HG02678 (cell line): ENCODE measurements around the gene ADCY6.

Experiments used
- ATAC-seq: cut with Tn5 transposase; IDR thresholded peaks from one replicate; pipeline ENCODE4 v1.9.1; 2021; ENCODE audit warnings: mild to moderate bottlenecking, moderate library complexity; ENCODE audit not compliant: unreplicated experiment

Gene ADCY6

DNA sequence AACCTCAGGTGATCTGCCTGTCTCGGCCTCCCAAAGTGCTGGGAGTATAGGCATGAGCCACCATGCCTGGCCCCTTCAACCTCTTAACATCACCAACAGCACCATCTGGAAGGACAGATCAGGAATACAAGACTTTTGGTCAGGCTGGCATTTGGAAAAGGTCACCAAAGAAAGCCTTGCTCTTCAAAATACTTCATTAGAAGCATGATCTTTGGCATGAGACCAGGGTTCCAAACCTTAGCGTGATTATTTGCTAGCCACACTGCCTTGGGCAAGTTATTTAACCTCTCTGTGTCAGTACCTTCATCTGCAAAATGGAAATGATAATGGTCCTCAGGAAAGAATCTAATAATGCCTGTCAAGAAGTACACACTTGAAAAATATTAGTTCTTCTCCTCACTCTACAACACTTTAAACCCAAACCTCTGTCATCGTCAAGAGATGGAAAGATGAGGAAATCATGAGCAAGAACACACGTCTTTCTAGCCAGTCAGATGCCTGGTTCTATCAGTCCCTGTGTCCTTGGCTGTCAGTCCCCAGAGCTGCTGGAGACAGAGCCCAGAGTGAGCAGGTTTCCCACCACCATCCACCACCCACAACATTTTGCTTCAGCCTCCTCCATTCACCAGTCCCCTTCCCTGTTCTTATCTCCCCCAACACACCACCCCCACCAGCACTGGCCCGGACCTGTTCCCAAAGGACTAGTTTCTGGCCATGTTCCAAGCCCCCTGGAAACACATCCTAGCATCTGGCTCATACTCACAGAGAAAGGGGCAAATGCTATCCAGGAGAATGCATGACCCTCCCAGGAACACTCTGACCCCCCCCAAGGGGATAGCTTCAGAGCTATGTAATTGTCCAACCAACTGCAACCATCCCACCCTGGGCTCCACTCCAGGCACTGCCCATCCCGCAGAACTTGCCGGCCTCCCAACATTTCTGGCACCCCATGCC is 2.0 kb downstream of the ADCY6 start:
- ATAC-seq: no peak

DNA sequence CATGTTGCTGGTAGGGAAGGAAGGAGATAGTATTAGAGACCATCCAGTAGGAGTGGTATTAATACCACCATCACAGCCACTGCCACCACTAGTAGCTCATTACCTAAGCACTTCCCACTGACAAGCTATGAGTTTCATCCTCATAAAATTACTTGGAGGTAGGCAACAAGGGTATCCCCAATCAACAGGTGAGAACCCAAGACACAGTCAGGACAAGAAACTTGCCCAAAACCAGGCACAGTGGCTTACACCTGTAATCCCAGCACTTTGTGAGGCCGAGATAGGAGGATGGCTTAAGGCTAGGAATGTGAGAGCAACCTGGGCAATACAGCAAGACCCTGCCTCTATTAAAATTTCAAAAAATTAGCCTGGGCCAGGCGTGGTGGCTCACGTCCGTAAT is 5.5 kb downstream of the ADCY6 start:
- ATAC-seq: no peak

DNA sequence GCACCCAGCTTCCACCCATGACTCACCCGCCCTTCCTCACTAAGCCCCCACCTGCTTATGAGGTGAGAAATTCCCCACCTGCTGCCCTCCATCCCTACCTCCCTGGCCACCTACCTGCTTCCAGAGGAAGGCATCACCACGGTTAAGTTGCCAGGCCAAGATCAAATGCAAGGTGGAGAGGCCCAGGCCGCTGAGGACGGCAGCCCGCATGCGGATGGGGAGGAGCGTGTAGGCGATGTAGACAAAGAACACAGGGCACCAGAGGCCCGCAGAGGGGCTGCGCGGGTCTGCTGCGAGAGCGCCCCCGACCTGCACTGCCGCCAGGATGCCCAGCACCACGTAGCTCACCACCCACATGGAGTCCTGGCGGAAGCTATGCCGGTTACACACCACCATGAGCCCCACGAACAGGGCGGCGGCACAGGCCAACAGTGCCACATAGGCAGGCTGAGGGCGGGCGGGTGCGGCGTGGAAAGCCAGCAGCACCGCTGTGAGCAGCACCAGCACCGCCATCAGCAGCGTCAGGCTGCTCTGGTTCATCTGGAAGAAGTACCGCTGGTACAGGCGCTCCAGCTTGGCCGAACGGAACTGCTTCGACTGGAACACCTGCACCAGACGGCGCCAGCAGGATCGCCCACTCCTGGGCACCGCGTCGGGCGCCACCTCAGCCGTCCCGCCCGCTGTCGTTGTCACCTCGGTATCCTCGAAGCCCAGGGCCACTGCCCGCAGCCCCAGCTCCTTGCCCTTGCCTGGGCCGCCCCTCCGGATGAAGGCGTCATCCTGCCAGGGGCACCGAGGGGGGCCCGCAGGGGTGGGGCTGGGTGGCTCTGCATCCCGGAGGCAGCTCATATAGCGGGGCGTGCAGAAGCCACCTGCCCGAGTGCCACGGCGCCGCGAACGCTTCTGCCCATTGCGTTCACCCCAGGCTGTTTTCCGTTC is 6.2 kb downstream of the ADCY6 start:
- no peak for ATAC-seq

DNA sequence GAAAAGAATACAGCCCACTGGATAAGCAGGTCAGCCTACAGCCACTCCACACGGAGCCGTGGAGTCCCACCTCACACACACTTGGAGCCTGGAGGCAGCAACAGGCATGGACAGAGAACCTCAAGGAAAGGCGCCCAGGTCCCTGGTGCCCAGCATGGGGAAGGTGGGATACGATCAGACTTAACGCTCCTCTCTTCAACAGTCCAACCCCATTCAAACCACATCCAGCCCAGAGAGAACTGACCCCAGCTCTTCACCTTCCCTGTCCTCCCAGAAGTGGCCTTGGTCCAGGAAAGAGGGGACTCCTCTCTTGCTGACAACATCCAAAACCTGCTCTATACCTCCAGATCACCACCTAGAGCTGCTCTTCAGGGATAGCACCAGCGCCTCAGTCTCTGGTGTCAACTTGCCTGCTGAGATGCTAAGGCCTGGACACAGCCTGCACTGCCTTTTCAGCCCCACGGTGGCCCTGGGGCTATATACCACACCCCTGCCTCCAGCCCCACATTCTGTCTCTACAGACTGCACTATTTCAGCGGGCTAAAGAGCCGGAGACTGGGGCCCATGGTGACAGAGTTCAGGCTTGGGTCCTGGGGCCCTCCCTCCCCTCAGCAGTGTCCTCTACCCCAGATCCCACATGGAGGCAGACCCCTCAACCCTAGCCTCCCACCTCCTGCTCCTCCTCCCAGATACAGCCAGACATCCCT is 7.0 kb downstream of the ADCY6 start:
- no peak for ATAC-seq

DNA sequence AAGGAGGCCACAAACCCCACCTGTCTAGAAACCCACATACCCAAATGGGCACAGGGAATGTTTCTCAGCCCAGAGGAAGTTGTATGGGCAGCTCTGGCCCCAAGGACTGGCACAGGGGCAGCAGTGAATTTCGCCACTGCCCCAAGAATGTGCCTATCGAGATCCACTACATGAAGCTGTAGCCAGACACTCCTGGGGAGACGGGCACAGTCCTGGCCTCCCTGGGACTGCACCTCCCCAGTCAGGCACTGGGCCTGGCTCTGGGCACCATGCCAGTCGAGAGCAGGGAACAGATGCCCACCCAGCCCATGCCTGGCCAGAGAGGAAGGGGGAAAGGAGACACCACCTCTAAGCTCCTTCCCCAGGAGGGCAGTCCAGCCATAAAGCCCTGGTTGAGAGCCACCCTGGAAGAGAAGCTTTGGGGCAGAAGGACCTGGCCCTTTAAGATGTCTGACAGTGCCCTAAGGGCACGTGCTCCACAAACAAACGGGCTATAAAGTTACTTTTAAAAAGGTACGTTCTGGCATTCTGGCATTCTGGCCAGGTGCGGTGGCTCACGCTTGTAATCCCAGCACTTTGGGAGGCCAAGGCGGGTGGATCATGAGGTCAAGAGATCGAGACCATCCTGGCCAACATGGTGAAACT is 8.4 kb downstream of the ADCY6 start:
- no peak for ATAC-seq

DNA sequence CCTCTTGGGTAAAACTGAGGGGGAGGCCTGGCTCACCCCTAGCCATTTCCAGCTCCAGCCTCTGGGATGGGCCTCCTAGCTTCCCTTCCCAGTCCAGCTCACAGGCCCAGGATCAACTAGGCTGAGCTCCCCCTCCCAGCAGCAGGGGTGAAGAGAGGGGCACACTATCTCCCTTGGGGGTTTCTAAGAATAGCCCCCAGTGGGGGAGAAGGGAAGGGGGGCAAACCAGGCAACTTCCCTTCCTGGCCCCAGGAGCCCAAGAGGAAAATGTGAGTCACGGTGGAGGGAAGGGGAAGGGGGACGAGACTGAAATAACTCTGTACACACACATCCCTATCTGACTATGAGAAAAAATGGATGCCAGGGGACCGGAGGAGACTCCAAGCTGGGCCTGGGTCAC is 9.0 kb downstream of the ADCY6 start:
- ATAC-seq: no peak

DNA sequence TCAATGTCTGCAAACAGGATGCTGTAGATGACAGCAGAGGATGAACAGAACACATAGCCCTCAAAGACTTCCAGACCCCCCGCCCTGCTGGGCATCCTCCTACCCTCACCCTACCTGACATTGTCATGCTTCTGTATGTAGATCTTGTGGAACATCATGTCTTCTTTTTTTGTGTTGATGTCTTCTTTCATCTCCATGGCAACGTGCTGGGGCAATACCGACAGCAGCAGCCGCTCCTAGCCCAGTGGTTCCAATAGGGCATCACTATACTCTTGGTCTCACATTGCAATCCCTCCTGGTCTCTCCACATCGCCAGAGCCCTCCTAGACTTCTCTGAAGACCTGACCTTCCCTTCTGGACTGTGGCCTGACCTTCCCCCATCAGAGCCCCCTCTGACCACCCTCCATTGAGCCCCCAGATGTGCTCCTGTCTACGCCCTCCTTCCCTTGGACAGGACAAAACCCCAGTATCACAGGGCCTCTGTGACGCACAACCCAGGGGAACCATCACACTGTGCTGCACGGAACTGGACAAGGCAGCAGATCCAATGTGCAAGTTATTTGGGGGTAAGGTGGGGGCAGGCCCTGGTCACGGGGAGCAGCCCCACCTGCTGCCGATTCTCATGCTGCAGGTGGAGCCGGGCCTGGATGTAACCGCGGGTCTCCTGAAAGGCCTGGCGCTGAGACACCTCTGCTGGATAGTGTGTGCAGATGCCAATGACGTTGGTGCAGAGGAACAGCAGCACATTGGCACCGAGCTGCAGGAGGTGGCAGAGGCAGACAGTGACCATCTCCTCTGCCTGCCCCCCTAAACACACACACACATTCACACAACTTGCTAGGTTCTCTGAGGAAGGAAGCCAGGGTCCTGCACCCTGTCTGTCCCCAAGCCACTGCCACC is 11.1 kb downstream of the ADCY6 start:
- ATAC-seq: no peak

DNA sequence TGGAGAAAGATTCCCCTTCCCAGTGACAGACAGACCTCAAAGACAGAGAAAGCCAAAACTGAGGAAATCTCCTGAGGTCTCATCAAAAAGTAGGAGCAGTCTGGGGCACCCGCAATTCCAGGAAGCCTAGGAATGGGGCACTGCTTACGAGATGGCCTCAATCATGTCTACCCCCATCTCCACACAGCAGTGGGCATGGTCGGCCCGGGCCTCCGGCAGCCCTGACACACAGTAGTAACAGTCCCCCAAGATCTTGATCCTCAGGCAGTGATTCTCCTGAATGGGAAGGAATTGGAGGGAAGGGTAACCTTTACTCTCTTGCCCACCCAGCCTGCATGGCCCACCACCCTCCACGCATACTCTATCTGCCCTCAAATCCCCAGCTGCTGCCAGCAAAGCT is 11.9 kb downstream of the ADCY6 start:
- ATAC-seq: no peak

DNA sequence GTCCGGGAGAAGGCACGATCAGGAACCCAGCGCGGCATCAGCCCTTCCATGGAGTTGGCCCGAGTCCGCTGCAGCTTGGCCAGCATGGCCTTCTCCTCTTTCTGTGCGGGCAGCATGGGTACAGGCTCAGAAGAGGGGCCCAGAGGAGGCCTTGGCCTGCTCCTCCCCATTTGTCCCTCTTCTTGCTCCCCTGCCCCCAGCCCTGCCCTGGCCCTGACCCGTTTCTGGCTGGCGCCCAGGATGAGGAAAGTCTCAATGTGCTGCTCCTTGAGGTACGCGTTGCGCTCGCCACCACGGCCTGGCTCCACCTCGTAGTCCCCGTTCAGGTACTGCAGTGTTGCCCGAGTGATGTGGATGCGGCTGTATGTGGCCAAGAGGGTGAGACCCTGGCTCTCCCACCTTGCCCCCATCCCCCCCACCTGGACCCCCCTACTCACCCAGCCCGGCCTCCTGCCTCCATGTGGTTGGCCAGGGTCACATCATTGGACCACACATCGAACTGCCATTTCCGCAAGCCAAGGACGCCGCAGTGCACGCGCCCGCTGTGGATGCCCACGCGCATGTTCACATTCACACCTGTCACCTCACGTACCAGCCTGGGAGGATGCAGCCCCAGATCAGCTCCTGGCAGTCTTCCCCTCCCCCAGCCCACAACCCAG is 12.8 kb downstream of the ADCY6 start:
- no peak for ATAC-seq

DNA sequence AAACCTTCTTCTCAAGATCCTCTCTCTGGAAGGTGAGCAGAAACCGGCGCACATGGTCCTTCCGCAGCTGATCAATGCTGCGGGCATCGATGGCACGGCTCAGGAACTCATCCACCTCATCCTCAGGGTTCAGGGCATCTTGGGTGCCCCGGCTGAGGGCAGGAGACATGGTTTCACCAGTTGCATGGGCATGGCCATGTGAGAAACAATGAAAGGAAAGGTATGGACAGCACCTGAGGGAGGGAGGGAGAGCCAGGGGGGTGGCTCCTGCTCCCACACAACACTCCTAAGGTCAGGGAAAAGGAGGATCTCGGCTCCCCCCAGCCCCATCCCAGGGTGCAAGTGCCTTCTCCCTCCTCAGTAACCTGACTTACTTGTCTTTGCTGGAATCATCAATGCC is 13.6 kb downstream of the ADCY6 start:
- ATAC-seq: no peak

DNA sequence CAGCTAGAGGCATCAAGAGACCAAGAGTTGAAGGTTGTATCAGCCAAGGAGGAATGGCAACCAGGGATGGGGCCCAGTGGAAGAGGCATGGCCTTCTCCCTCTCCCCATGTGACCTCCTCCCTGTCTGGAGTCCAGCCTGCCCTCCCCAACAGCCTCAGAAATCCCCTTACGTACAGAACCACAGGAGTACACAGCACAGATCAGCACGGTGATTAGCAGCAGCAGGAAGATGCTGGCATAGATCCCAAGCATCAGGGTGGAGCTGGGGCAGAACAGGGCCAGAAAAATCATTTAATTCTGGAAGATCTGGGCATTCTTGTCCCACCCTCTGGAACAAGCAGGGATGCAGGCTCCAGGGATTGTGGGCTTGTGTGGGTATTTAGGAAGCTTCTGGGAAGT is 14.4 kb downstream of the ADCY6 start:
- ATAC-seq: no peak

DNA sequence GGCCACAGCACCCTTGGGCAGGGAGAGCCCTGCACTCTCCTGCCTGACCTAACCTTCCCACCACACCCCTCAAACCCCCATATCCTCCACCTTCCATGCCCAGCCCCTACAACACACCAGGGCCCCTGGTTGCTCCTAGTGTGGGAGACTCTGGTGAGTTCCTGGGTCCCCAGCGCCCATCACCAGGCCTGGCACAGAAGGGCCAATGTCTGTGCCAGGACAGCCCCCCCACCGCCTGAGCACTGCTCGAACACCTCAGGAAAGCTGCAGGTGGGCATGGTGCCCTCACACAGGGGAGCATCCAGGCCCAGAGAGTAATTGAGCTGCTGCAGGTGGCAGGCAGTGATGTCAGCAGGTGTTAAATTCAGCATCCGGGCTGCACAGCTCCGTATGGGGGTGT is 15.2 kb downstream of the ADCY6 start:
- ATAC-seq: no peak

DNA sequence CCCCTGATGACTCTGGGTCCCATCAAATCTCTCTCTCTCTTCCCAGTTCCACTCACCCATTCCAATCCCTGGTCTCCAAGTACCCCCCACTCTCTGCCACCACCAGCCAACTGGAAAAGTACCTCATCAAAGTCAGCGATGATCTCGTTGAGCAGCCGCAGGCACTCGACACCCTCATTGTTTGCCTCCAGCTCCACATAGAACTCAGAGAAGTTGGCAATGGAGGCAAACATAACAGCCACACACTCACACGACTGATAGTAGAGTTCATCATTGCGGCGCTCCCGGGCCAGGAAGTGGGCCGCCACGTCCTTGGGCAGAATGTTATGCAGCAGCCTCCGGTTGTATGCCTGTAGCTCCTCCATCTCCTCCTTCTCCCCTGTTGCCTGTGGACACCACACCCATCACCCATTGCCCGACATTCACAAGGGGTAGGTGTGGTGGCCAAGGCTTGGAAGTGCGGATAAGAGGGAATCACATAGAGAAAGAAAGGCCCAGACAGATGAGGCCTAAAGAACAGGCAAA is 17.2 kb downstream of the ADCY6 start:
- ATAC-seq: no peak

DNA sequence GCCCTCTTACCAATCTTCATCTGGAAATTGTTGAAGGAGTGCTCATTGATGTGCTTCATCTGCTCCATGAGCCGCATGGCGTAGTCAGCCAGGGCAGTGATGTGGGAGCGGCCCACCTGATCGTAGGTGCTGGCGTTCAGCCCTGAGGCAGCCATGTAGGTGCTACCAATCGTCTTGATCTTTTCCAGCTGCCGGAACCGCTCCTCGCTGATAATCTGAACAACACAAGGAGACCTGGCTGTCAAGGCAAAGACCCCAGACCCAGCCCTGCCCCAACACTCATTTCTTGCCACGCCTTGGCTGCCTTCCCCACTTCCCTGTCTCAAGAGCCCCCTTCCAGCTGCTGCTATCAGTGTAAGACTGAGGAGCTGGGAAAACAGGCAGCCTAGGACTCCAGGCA is 18.1 kb downstream of the ADCY6 start:
- no peak for ATAC-seq

DNA sequence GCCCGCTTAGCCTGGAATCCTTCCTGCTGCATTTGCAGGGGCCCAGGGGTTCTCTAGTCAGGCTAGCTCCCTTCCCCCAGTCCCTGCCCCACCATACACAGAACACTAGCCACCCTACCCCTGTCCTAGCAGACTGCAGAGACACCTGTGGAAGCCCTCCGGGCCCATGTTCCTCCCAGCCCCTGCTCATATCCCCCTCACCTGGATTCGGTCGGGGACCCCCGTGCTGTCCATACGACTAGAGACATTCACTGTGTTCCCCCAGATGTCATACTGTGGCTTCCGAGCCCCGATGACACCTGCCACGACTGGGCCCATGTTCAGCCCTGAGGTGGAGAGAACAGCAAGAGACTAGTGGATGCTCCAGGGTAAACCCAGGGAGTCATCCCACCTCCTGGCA is 20.2 kb downstream of the ADCY6 start:
- ATAC-seq: no peak

DNA sequence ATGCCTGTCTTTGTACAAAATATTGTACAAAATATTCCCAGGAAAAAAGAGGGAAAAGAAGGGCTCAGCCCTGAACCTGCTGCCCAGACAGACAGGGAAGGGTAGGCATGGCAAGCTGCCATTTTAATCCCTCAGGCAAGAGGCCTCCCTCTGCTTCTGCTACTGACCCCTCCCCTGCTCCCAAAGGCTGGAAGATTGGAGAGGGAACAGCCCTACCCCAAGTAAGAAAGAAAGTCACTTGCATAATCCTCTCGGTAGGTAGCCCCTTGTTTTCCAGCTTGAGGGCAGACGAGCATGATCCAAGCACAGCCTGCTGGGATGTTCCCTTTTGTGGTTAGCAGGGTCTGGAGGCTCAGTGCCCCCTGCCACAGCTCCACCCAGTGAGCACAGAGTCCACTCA is 20.7 kb downstream of the ADCY6 start:
- ATAC-seq: no peak

DNA sequence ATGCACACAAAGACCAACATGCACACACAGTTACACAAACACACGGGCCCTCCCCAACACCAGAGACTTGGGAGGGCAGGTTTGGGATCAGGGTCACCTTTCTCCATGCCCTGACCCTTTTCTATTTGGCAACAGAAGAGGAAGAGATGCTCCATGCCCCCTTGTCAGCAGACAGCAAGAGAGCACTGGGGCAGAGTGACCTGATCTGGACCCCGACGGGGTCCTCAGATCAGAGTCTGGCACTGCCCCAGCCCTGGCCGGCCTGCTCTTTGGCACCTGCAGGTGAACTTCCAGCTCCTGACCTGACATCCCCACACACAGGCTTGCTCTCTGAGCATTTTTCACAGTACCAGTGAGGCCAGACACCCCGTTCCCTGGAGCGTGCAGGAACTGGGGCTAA is 21.4 kb downstream of the ADCY6 start:
- no peak for ATAC-seq

DNA sequence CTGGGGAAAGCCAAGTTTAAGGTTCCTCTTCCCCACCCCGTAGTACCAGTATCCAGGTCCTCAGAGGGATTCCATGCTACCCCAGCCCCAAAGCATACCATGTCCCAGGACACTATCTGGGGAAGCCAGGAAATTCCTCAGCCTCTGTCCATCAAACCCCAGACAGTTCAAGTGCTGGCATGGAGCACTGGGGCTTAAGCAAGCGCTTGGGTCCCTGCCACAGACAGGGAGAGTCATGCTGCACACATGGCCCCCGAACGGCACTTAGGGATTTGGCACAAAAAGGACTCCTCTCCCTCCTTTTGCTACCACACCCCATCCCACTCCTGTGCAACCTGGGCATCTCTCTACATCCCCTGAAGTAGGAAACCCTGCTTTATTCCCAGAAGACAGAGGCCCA is 21.8 kb downstream of the ADCY6 start:
- no peak for ATAC-seq

DNA sequence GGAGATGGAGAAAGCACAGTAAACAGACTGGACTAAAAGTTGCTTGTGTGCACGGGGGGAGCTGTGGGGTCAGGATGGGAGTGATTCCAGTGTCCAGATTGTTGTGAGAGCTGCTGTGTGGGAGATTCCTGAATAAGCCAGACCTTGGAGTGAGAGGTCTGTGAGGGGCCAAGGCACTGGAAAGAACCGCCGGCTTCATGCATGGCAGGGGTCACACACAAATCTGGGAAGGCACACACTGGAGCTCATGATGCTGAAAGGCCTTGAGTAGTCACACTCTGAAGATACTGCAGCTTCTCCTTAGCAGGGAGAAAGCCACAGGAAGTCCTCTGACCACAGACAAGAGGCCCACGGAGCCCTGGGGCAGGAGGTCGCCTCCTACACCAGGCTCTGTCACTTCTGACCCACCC is 23.1 kb downstream of the ADCY6 start:
- no peak for ATAC-seq
